HL-60 (cell line): ENCODE data around the gene DLK2.

Experiments used
- DNase-seq, 2 experiments: peaks; one replicate each; pipeline ENCODE4 v3.0.0-alpha.2; 2010 to 2020; ENCODE audit warnings: low read depth in 1 of 2, low spot score in 1 of 2
- H3K27ac ChIP-seq: fragments of 250-450 bp; sonication (Bioruptor Pico); replicated peaks from 2 replicates; pipeline ENCODE4 v1.5.1; 2020; ENCODE audit warnings: mild to moderate bottlenecking, moderate library complexity
- H3K27me3 ChIP-seq: fragments of 250-450 bp; sonication (Bioruptor Pico); 2 replicates; pipeline ENCODE4 v1.5.1; 2021; ENCODE audit warnings: mild to moderate bottlenecking, moderate library complexity; ENCODE audit not compliant: insufficient read depth, poor library complexity, severe bottlenecking
- H3K4me3 ChIP-seq: replicated peaks from 2 replicates; pipeline ENCODE4 v1.5.1; 2011; ENCODE audit warnings: mild to moderate bottlenecking, control low read depth, low read length; ENCODE audit not compliant: insufficient read depth
- CTCF ChIP-seq: IDR thresholded peaks from one replicate; pipeline ENCODE4 v1.5.1; 2011; ENCODE audit warnings: low read length, control low read depth, inconsistent platforms; ENCODE audit not compliant: insufficient read depth
- GABPA ChIP-seq: IDR thresholded peaks from 2 replicates; pipeline ENCODE4 v1.6.1; 2012; ENCODE audit warnings: low read depth
- POLR2AphosphoS5 ChIP-seq: IDR thresholded peaks from 2 replicates; pipeline ENCODE4 v1.6.1; 2012; ENCODE audit warnings: low read depth
- REST ChIP-seq: IDR thresholded peaks from 2 replicates; pipeline ENCODE4 v1.6.1; 2012; ENCODE audit warnings: low read depth; ENCODE audit not compliant: insufficient replicate concordance
- SPI1 ChIP-seq: IDR thresholded peaks from 2 replicates; pipeline ENCODE4 v1.6.1; 2012; ENCODE audit warnings: low read depth, mild to moderate bottlenecking, borderline replicate concordance

DLK2 gene

GRCh38 chr6:43464337-43464736 is 9.0 kb upstream of the DLK2 start:
- no peak for TF ChIP-seq SPI1
- no peak for TF ChIP-seq CTCF
- no peak for TF ChIP-seq REST
- TF ChIP-seq GABPA: no peak
- TF ChIP-seq POLR2AphosphoS5: no peak
- Histone ChIP-seq H3K27ac (no peak overlapping the region), H3K4me3 (no peak overlapping the region), H3K27me3 (no peaks in the 10 kb centered on the region)
- DNase-seq: no peak

GRCh38 chr6:43461936-43462335 is 6.6 kb upstream of the DLK2 start:
- DNase-seq: no peak
- no peak overlapping the region for H3K4me3 ChIP-seq
- TF ChIP-seq CTCF (no peak), SPI1 (no peak), POLR2AphosphoS5 (no peak), REST (no peak), GABPA (no peak)
- H3K27me3 ChIP-seq: peaks cover under 1% of the 10 kb centered on the region
- H3K27ac ChIP-seq: no peak overlapping the region

DNA sequence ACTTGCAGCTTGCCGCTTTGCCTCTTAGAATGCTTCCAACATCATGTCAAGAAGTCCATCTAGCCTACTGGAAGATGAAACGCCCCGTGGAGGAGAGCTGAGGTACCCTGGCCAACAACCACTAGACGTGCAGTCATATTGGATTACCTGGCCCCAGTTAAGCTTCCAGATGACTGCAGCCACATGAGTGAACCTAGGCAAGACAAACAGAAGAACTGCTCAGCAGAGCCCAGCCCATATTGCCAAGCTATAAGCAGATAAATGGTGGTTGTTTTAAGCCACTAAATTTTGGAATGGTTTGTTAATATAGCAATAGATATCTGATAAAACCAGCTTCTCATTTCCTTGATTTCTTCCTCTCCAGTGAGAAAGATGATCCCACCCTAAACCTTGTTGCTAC is 4.7 kb upstream of the DLK2 start:
- peaks cover 13% of the 10 kb centered on the region for H3K27me3 ChIP-seq
- TF ChIP-seq POLR2AphosphoS5: no peak
- no peak for TF ChIP-seq SPI1
- no peak for TF ChIP-seq CTCF
- TF ChIP-seq GABPA: no peak
- TF ChIP-seq REST: no peak
- H3K27ac ChIP-seq: no peak overlapping the region
- no peak overlapping the region for H3K4me3 ChIP-seq
- no peak for DNase-seq
